B cell (primary cell): ENCODE measurements around the gene S1PR2. TPM values are rescaled to one million over a fixed set of nuclear protein-coding genes. Genes with fewer than 3 reads are reported as not detected.

Experiments
- ATAC-seq: fragments of 200-7000 bp; cut with Tn5 transposase; one replicate; pipeline ENCODE4 v1.10.0; 2021; ENCODE audit warnings: low read depth, mild to moderate bottlenecking, moderate number of reproducible peaks, moderate library complexity
- CTCF ChIA-PET: fragments of 350-600 bp; sonication (Branson Sonifier 250); formaldehyde crosslinking; loops from one replicate; lab custom pipeline; 2021; ENCODE audit warnings: antibody characterized with exemption, inconsistent platforms; lab: Charles Lee
- POLR2A ChIA-PET: fragments of 350-600 bp; sonication (Branson Sonifier 250); formaldehyde crosslinking; loops from one replicate; lab custom pipeline; 2021; ENCODE audit warnings: antibody characterized with exemption; lab: Charles Lee
- DNase-seq: peaks from one replicate; pipeline ENCODE4 v3.0.0; 2013
- H2AFZ ChIP-seq: 2 replicates; pipeline ENCODE4 v1.6.1; 2012; ENCODE audit warnings: mild to moderate bottlenecking, low read depth, low read length; ENCODE audit not compliant: insufficient read depth, poor library complexity, severe bottlenecking
- H3K27ac ChIP-seq, 2 donors: 1 replicate in 1 of 2; 2 replicates in 1 of 2; pipeline ENCODE4 v1.5.1; 2012 to 2013; ENCODE audit warnings: low read length in 2 of 2, mild to moderate bottlenecking in 2 of 2, moderate library complexity in 1 of 2
- H3K27me3 ChIP-seq, 4 experiments: fragments of 200-600 bp in 1 of 4; sonication (generic) in 1 of 4; replicated peaks in 1 of 4; 1 replicate in 2 of 4; 2 replicates in 2 of 4; pipeline versions ENCODE4 v1.6.1 to v1.7.0; 2013 to 2016; ENCODE audit warnings: low read length in 3 of 4, mild to moderate bottlenecking in 2 of 4, mixed read lengths in 1 of 4, moderate library complexity in 1 of 4; ENCODE audit not compliant: insufficient read depth in 4 of 4, control insufficient read depth in 3 of 4; ENCODE audit errors: control extremely low read depth in 1 of 4
- H3K36me3 ChIP-seq, 2 experiments: replicated peaks in 1 of 2; 1 replicate in 1 of 2; 2 replicates in 1 of 2; pipeline versions ENCODE4 v1.6.1 to v1.7.1; 2013; ENCODE audit warnings: low read length in 1 of 2; ENCODE audit not compliant: insufficient read depth in 2 of 2, control insufficient read depth in 1 of 2; ENCODE audit errors: control extremely low read depth in 1 of 2, extremely low read depth in 1 of 2
- H3K4me1 ChIP-seq, 2 donors: fragments of 200-600 bp in 1 of 2; sonication (generic) in 1 of 2; 1 replicate in 1 of 2; 2 replicates in 1 of 2; pipeline versions ENCODE4 v1.5.1 to v1.6.1; 2013 to 2017; ENCODE audit warnings: low read length in 2 of 2; ENCODE audit not compliant: control insufficient read depth in 2 of 2, insufficient read depth in 2 of 2
- H3K4me2 ChIP-seq: replicated peaks from 2 replicates; pipeline ENCODE3; 2012; ENCODE audit warnings: mild to moderate bottlenecking, low read depth, low read length; ENCODE audit not compliant: poor library complexity, severe bottlenecking
- H3K4me3 ChIP-seq, 5 experiments: fragments of 200-600 bp in 1 of 5; sonication (generic) in 1 of 5; 1 replicate in 3 of 5; 2 replicates in 2 of 5; pipeline versions ENCODE4 v1.5.1 to v1.7.0; 2011 to 2016; ENCODE audit warnings: low read length in 4 of 5, mild to moderate bottlenecking in 4 of 5, low read depth in 2 of 5, control low read depth in 1 of 5, moderate library complexity in 1 of 5; ENCODE audit not compliant: insufficient read depth in 1 of 5; ENCODE audit errors: control extremely low read depth in 1 of 5, extremely low read depth in 1 of 5
- H3K79me2 ChIP-seq: fragments of 200-600 bp; sonication (generic); one replicate; pipeline ENCODE4 v1.6.0; 2016; ENCODE audit warnings: low read length; ENCODE audit not compliant: control insufficient read depth, insufficient read depth
- H3K9ac ChIP-seq: fragments of 200-600 bp; sonication (generic); 2 replicates; pipeline ENCODE4 v1.6.1; 2017; ENCODE audit warnings: mild to moderate bottlenecking, low read length, moderate library complexity
- H3K9me3 ChIP-seq, 3 donors: one replicate each; pipeline versions ENCODE4 v1.6.1 to v1.7.1; 2013; ENCODE audit warnings: low read length in 2 of 3; ENCODE audit not compliant: control insufficient read depth in 2 of 3, insufficient read depth in 1 of 3; ENCODE audit errors: control extremely low read depth in 1 of 3
- H4K20me1 ChIP-seq: 2 replicates; pipeline ENCODE4 v1.6.0; 2012; ENCODE audit warnings: mild to moderate bottlenecking, low read length; ENCODE audit not compliant: insufficient read depth, control insufficient read depth, poor library complexity, severe bottlenecking
- H3K27ac Mint-ChIP-seq: one replicate; pipeline ENCODE4 v1.8.0; 2021; ENCODE audit warnings: mixed read lengths
- H3K27me3 Mint-ChIP-seq: one replicate; pipeline ENCODE4 v1.8.0; 2021; ENCODE audit warnings: mixed read lengths
- H3K4me1 Mint-ChIP-seq: one replicate; pipeline ENCODE4 v1.8.0; 2021; ENCODE audit warnings: mixed read lengths
- H3K4me3 Mint-ChIP-seq: one replicate; pipeline ENCODE4 v1.8.0; 2021; ENCODE audit warnings: mixed read lengths
- H3K9me3 Mint-ChIP-seq: one replicate; pipeline ENCODE4 v1.8.0; 2022; ENCODE audit warnings: mixed read lengths; ENCODE audit not compliant: insufficient read depth
- CTCF ChIP-seq: fragments of 200-600 bp; IDR thresholded peaks from one replicate; pipeline ENCODE4 v1.8.0; 2022; ENCODE audit warnings: antibody characterized with exemption, mild to moderate bottlenecking
- EZH2 ChIP-seq: IDR thresholded peaks from 2 replicates; pipeline ENCODE4 v1.6.1; 2012; ENCODE audit warnings: borderline replicate concordance, low read depth, mild to moderate bottlenecking, moderate library complexity, low read length; ENCODE audit not compliant: insufficient read depth, poor library complexity, severe bottlenecking
- WGBS: methylation state at CpG from one replicate; pipeline ENCODE4 v1.1.5; 2013; ENCODE audit warnings: missing lambda C conversion rate; ENCODE audit not compliant: insufficient coverage; 5-methylcytosine and 5-hydroxymethylcytosine counted together
- intact Hi-C: fragments of 100-400 bp; cut with micrococcal nuclease; formaldehyde crosslinking; loops from one replicate; pipeline ENCODE4 v1.10.0; 2022
- polyA plus RNA-seq: library from polyadenylated mRNA; depleted of rRNA; stranded (reverse); fragments of >200 nt; gene quantifications from 2 replicates; pipeline ENCODE4 v1.2.3, GENCODE V29; 2012
- total RNA-seq, 2 donors: library from RNA; stranded (reverse); fragments of 120-200 nt in 1 of 2; gene quantifications; 1 replicate in 1 of 2; 2 replicates in 1 of 2; pipeline versions ENCODE4 v1.2.3 to v1.2.4, GENCODE V29; 2013 to 2022

The S1PR2 gene
- total and polyA plus RNA-seq, 2 donors (not counting 1 experiment from before 2014, with no cell fraction given) = 1.8 to 4.4 TPM

- ChIA-PET POLR2A (interaction anchor here (0.6 to 3.5 kb wide), 8 partner anchors 13 to 144 kb away, joined by 3 to 32 read pairs (median 12); partner anchors contain the start of genes ICAM4, ICAM5, RAVER1 and TYK2), CTCF (interaction anchor here (0.6 to 9.2 kb wide), 17 partner anchors 12 to 340 kb away, joined by 3 to 570 read pairs (median 5); partner anchors contain the start of genes CDC37, DNMT1, ICAM4 and ICAM5)
- Mint-ChIP-seq H3K4me3 (peak overlapping the region; percentile 88), H3K27ac (peak overlapping the region; percentile 94), H3K27me3 (no peaks in the 10 kb centered on the region), H3K9me3 (no peaks in the 10 kb centered on the region), H3K4me1 (peaks cover 35% of the 10 kb centered on the region)
- Histone ChIP-seq H3K27ac (peak overlapping the region; percentile 90 to 97), H3K79me2 (peaks cover 3% of the 10 kb centered on the region), H4K20me1 (no peaks in the 10 kb centered on the region), H3K9me3 (no peaks in the 10 kb centered on the region), H3K36me3 (peaks cover 0 to 5% of the 10 kb centered on the region in 2 experiments), H3K4me1 (peaks cover 13 to 35% of the 10 kb centered on the region in 2 donors), H3K9ac (peak overlapping the region; percentile 74), H2AFZ (no peak overlapping the region), H3K27me3 (no peaks in the 10 kb centered on the region), H3K4me2 (peak overlapping the region; percentile 84), H3K4me3 (peak overlapping the region; percentile 34 to 72 (median 56))
- no peak for TF ChIP-seq EZH2
- TF ChIP-seq CTCF = no peak
- ATAC-seq (peak; percentile 42), DNase-seq (peak; percentile 96)
- 13% methylated on average over 9 of the region's 12 CpGs for WGBS
- intact Hi-C loops = loop anchor here (2.0 kb wide), 3 partner anchors 15 to 109 kb away; partner anchors contain the start of genes ICAM4 and TYK2
Measured at GRCh38 chr19:10271543-10272086, 40.5 kb upstream of the S1PR2 start.
